ENCODE data around the gene FOXO3.

DNA sequence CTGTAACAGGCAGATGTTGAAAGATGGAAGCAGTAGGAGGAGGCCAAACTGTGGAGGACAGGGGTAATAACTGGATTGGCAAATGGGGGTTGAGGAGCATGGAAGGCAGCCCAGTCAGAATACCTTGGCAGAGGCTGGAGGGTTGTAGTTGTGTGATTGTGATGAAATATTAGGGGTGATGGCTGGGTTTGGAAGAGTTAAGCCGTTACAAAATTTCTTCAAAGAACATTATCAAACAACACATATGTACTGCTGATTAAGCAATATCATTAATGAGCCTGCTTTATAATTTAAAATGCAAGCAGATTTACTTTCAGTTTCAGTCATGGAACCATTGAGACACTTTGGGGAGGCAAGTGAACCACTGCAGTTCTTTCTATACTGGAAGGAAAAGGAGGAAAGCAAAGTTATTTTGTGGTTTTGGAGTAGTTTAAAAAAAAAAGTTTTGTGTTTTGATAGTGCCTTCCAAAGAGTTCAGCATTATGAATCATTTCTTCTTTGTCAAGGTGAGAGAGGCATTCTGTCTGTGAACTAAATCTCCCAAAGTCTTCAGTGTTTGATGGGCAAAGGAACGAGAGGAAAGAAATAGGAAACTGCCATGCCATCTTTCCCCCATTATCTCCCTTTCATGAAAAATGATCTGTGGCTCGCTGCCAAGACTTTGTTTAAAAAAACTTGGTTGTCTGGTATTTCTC lies 20.7 kb downstream of the FOXO3 start:
- TF ChIP-seq, protein P1, sequence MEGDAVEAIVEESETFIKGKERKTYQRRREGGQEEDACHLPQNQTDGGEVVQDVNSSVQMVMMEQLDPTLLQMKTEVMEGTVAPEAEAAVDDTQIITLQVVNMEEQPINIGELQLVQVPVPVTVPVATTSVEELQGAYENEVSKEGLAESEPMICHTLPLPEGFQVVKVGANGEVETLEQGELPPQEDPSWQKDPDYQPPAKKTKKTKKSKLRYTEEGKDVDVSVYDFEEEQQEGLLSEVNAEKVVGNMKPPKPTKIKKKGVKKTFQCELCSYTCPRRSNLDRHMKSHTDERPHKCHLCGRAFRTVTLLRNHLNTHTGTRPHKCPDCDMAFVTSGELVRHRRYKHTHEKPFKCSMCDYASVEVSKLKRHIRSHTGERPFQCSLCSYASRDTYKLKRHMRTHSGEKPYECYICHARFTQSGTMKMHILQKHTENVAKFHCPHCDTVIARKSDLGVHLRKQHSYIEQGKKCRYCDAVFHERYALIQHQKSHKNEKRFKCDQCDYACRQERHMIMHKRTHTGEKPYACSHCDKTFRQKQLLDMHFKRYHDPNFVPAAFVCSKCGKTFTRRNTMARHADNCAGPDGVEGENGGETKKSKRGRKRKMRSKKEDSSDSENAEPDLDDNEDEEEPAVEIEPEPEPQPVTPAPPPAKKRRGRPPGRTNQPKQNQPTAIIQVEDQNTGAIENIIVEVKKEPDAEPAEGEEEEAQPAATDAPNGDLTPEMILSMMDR (IDR thresholded peaks at IDR 0.05 in 4 of 5, conservative IDR thresholded peaks at IDR 0.05 in 1 of 5), result no peak
- peak in 1 of 2 donors; percentile 33 for TF ChIP-seq POLR2A (IDR thresholded peaks at IDR 0.05)

Measured in gastrocnemius medialis (tissue), 4 donors.